Measurements from ENCODE around the gene PCGF3. TPM values are rescaled to one million over a fixed set of nuclear protein-coding genes. Genes with fewer than 3 reads are reported as not detected.

Gene PCGF3
- total RNA-seq (10 to 100 TPM; 84.2 to 84.8 TPM), polyA plus RNA-seq (ENCODE audit: insufficient read depth, low read depth, low replicate concordance) (37.3 TPM)
- long read RNA-seq, donor 1, full-length matches to known transcripts, result 56 of 56 reads
- long read RNA-seq, donor 1, partial matches to known transcripts, result 0 of 56 reads
- long read RNA-seq, donor 1, other reads (novel, unspliced or antisense), result 0 of 56 reads
- long read RNA-seq, donor 2, full-length matches to known transcripts, result 24 of 24 reads
- long read RNA-seq, donor 2, partial matches to known transcripts, result 0 of 24 reads
- long read RNA-seq, donor 2, other reads (novel, unspliced or antisense), result 0 of 24 reads

GRCh38 chr4:705278-706082 is at the start of gene PCGF3:
Gene PCGF3 (plus strand): TSS chr4:705832. CDS start chr4:733681, 27,849 bp downstream.
- intact Hi-C loops (cut with DNase I; ENCODE audit: low total_unique reads), result no loop called here
- H3K4me3 ChIP-seq, result peak within 1 kb of the TSS; percentile 79 to 95
- H3K36me3 ChIP-seq (ENCODE audit: low read depth, missing control alignments), result no peaks in the 10 kb centered on the region
- peak within 1 kb of the TSS; percentile 60 to 89 for H3K27ac ChIP-seq
- no peaks in the 10 kb centered on the region for H3K27me3 ChIP-seq
- H3K4me1 ChIP-seq, result peaks cover 20% of the 10 kb centered on the region
- peak; percentile 96 for DNase-seq
- WGBS, 2 donors, result 3% methylated on average over 13 to 81 of the region's 82 CpGs
- H3K9me3 ChIP-seq, result no peaks in the 10 kb centered on the region
- no peak for TF ChIP-seq POLR2A (IDR thresholded peaks at IDR 0.05)
- no peak for TF ChIP-seq CTCF (IDR thresholded peaks at IDR 0.05)

- H3K36me3 ChIP-seq (ENCODE audit: low read depth, missing control alignments), result no peaks in the 10 kb centered on the region
- H3K27ac ChIP-seq, result no peak overlapping the region
- H3K9me3 ChIP-seq, result no peaks in the 10 kb centered on the region
- no peaks in the 10 kb centered on the region for H3K27me3 ChIP-seq
- TF ChIP-seq POLR2A (IDR thresholded peaks at IDR 0.05), result no peak
- no peak for DNase-seq
- H3K4me3 ChIP-seq, result no peak overlapping the region
- intact Hi-C loops (cut with DNase I; ENCODE audit: low total_unique reads), result no loop called here
- WGBS, 2 donors, result 57 to 61% methylated on average over 35 to 55 of the region's 58 CpGs
- H3K4me1 ChIP-seq, result no peaks in the 10 kb centered on the region
Observed at GRCh38 chr4:656436-657337, 48.9 kb upstream of the PCGF3 start.

- intact Hi-C loops (cut with DNase I; ENCODE audit: low total_unique reads), result no loop called here
- no peaks in the 10 kb centered on the region for H3K27me3 ChIP-seq
- H3K4me1 ChIP-seq, result no peaks in the 10 kb centered on the region
- no peak overlapping the region for H3K27ac ChIP-seq
- WGBS, 2 donors, result 66 to 85% methylated on average over 8 to 18 of the region's 23 CpGs
- no peaks in the 10 kb centered on the region for H3K9me3 ChIP-seq
- TF ChIP-seq POLR2A (IDR thresholded peaks at IDR 0.05) (no peak), CTCF (IDR thresholded peaks at IDR 0.05) (no peak)
- no peak overlapping the region for H3K4me3 ChIP-seq
- no peaks in the 10 kb centered on the region for H3K36me3 ChIP-seq (ENCODE audit: low read depth, missing control alignments)
- DNase-seq, result no peak
Observed at GRCh38 chr4:657338-657833, 48.2 kb upstream of the PCGF3 start.

- Histone ChIP-seq H3K27ac (no peak overlapping the region), H3K4me1 (no peaks in the 10 kb centered on the region), H3K36me3 (ENCODE audit: low read depth, missing control alignments) (no peaks in the 10 kb centered on the region), H3K27me3 (no peaks in the 10 kb centered on the region), H3K4me3 (no peak overlapping the region), H3K9me3 (no peaks in the 10 kb centered on the region)
- WGBS, 2 donors, result 40 to 81% methylated on average over 2 to 27 of the region's 27 CpGs
- intact Hi-C loops (cut with DNase I; ENCODE audit: low total_unique reads), result no loop called here
- TF ChIP-seq POLR2A (IDR thresholded peaks at IDR 0.05) (no peak), CTCF (IDR thresholded peaks at IDR 0.05) (no peak)
- no peak for DNase-seq
Observed at GRCh38 chr4:657834-658667, 47.6 kb upstream of the PCGF3 start.

Measured in testis (tissue), 5 donors.